DND-41 (cell line): ENCODE results near the gene RALGPS2.

Source experiments
- ATAC-seq: fragments of 200-7000 bp; cut with Tn5 transposase; 3 replicates; pipeline ENCODE4 v1.9.1; 2021; ENCODE audit warnings: low read depth; ENCODE audit not compliant: insufficient read depth
- DNase-seq: peaks from one replicate; pipeline ENCODE4 v3.0.0-alpha.2; 2020
- H2AFZ ChIP-seq: 2 replicates; pipeline ENCODE4 v1.6.0; 2012; ENCODE audit warnings: low read depth, low read length
- H3K27ac ChIP-seq: 2 replicates; pipeline ENCODE4 v1.5.1; 2012; ENCODE audit warnings: low read length, inconsistent platforms
- H3K27me3 ChIP-seq: fragments of 200-600 bp; sonication (generic); 2 replicates; pipeline ENCODE4 v1.6.0; 2012; ENCODE audit warnings: low read length, mild to moderate bottlenecking, inconsistent platforms; ENCODE audit not compliant: insufficient read depth, poor library complexity
- H3K36me3 ChIP-seq: 2 replicates; pipeline ENCODE4 v1.5.1; 2012; ENCODE audit warnings: low read length, inconsistent platforms; ENCODE audit not compliant: insufficient read depth
- H3K4me1 ChIP-seq: 2 replicates; pipeline ENCODE4 v1.5.1; 2012; ENCODE audit warnings: mild to moderate bottlenecking, low read length; ENCODE audit not compliant: insufficient read depth
- H3K4me2 ChIP-seq: 2 replicates; pipeline ENCODE4 v1.6.0; 2012; ENCODE audit warnings: mild to moderate bottlenecking, moderate library complexity, low read length, inconsistent platforms; ENCODE audit not compliant: insufficient read depth
- H3K4me3 ChIP-seq, 2 experiments: fragments of 200-600 bp in 1 of 2; shearing (Covaris generic) in 1 of 2; 2 replicates each; pipeline ENCODE4 v1.5.1; 2012 to 2016; ENCODE audit warnings: inconsistent platforms in 2 of 2, low read length in 2 of 2, mild to moderate bottlenecking in 2 of 2, low read depth in 1 of 2, moderate library complexity in 1 of 2
- H3K79me2 ChIP-seq: 2 replicates; pipeline ENCODE4 v1.6.0; 2012; ENCODE audit warnings: low read length, inconsistent platforms; ENCODE audit not compliant: insufficient read depth
- H3K9ac ChIP-seq: 2 replicates; pipeline ENCODE4 v1.6.0; 2012; ENCODE audit warnings: low read depth, mild to moderate bottlenecking, inconsistent platforms, low read length, moderate library complexity
- H3K9me3 ChIP-seq: 2 replicates; pipeline ENCODE4 v1.5.1; 2012; ENCODE audit warnings: low read length, moderate library complexity, mild to moderate bottlenecking, inconsistent platforms; ENCODE audit not compliant: insufficient read depth, severe bottlenecking
- H4K20me1 ChIP-seq: 2 replicates; pipeline ENCODE4 v1.6.0; 2012; ENCODE audit warnings: low read length; ENCODE audit not compliant: insufficient read depth
- EZH2 ChIP-seq: IDR thresholded peaks from 3 replicates; pipeline ENCODE4 v1.6.1; 2012; ENCODE audit warnings: borderline replicate concordance, low read depth, mild to moderate bottlenecking, moderate library complexity, low read length, inconsistent platforms; ENCODE audit not compliant: severe bottlenecking
- TF ChIP-seq, protein P1 (sequence below): IDR thresholded peaks from 2 replicates; pipeline ENCODE4 v1.5.1; 2012; ENCODE audit warnings: borderline replicate concordance, low read length, moderate library complexity, mild to moderate bottlenecking; ENCODE audit not compliant: poor library complexity, severe bottlenecking; ENCODE audit errors: extremely low read depth

Gene RALGPS2

DNA sequence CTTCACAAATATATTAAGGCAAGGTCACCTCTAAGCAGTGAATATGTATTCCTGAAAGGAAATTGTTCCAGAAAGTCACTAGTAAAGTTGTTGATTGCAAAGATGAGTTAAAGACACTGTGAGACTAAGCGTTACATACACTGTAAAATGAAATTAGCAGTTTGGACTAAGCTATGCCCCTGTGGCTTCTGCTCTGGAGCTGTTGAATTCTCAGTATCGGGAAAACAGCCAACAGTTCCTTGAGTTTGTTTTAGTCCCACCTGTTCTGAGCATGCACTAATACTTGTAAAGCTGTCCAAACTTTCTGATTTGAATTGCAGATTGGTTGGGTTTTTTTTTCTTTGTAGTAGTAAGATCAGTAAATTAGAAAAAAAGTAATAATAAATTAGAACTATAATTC, 124.9 kb downstream of the RALGPS2 start:
- Histone ChIP-seq H3K9ac (no peak overlapping the region), H3K4me1 (no peaks in the 10 kb centered on the region), H3K27ac (no peak overlapping the region), H3K9me3 (no peaks in the 10 kb centered on the region), H4K20me1 (no peaks in the 10 kb centered on the region), H3K4me3 (no peak overlapping the region), H3K36me3 (no peaks in the 10 kb centered on the region), H3K79me2 (no peaks in the 10 kb centered on the region), H3K27me3 (no peaks in the 10 kb centered on the region), H3K4me2 (no peak overlapping the region), H2AFZ (no peak overlapping the region)
- ATAC-seq (no peak), DNase-seq (no peak)
- TF ChIP-seq, protein P1, sequence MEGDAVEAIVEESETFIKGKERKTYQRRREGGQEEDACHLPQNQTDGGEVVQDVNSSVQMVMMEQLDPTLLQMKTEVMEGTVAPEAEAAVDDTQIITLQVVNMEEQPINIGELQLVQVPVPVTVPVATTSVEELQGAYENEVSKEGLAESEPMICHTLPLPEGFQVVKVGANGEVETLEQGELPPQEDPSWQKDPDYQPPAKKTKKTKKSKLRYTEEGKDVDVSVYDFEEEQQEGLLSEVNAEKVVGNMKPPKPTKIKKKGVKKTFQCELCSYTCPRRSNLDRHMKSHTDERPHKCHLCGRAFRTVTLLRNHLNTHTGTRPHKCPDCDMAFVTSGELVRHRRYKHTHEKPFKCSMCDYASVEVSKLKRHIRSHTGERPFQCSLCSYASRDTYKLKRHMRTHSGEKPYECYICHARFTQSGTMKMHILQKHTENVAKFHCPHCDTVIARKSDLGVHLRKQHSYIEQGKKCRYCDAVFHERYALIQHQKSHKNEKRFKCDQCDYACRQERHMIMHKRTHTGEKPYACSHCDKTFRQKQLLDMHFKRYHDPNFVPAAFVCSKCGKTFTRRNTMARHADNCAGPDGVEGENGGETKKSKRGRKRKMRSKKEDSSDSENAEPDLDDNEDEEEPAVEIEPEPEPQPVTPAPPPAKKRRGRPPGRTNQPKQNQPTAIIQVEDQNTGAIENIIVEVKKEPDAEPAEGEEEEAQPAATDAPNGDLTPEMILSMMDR, result no peak
- TF ChIP-seq EZH2, result no peak

DNA sequence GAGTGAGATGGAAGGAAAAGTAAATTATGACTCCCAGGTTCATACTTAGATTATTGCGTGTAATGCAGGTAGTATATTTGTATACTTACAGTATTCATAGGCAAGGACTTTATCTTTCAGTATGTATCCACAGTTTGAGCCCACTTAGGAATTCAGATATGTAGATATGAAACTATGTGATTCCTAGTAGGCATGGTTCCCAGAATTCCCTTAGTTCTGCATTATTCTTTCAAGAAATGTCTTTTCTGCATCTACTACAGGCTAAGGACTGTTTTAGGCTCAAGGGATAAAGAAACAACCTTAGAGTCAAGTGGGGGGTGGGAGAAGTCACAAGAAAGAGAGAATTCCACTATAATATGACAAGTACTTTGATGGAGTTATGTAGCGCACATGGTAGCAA, 132.1 kb downstream of the RALGPS2 start:
- Histone ChIP-seq H3K9ac (no peak overlapping the region), H3K36me3 (no peaks in the 10 kb centered on the region)

DNA sequence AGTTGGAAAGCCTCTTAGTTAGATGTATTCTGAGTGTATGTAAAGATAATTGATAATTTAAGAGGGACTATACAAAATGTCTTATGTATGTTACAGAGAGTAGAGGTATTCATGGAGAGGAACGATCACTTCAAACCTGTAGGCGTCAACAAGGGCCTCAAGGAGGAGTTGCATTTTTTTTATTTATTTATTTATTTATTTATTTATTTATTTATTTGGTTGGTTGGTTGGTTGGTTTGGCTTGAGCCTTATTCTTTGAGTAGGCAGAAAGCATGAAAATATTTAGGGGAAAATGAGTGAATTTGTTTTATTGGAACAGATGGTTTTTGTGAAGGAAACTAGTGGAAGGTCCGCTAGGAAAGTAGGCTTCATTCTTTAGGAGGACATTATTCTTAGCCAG, 137.4 kb downstream of the RALGPS2 start:
- Histone ChIP-seq H3K4me2 (no peak overlapping the region), H2AFZ (no peak overlapping the region), H3K79me2 (no peaks in the 10 kb centered on the region), H3K4me3 (no peak overlapping the region), H3K27ac (no peak overlapping the region), H3K9ac (no peak overlapping the region), H3K4me1 (no peaks in the 10 kb centered on the region), H3K9me3 (no peaks in the 10 kb centered on the region), H4K20me1 (no peaks in the 10 kb centered on the region), H3K27me3 (no peaks in the 10 kb centered on the region), H3K36me3 (no peaks in the 10 kb centered on the region)
- TF ChIP-seq EZH2, result no peak
- TF ChIP-seq, protein P1, result no peak
- DNase-seq (no peak), ATAC-seq (no peak)

More for the DNA sequence above, 132.1 kb downstream of the RALGPS2 start:
- ATAC-seq (no peak), DNase-seq (no peak)
- no peak overlapping the region for H2AFZ ChIP-seq
- no peaks in the 10 kb centered on the region for H3K4me1 ChIP-seq
- H3K4me3 ChIP-seq, result no peak overlapping the region
- no peaks in the 10 kb centered on the region for H3K27me3 ChIP-seq
- no peak overlapping the region for H3K27ac ChIP-seq
- no peaks in the 10 kb centered on the region for H3K79me2 ChIP-seq
- H4K20me1 ChIP-seq, result no peaks in the 10 kb centered on the region
- TF ChIP-seq EZH2, result no peak
- TF ChIP-seq, protein P1, result no peak
- no peak overlapping the region for H3K4me2 ChIP-seq
- H3K9me3 ChIP-seq, result no peaks in the 10 kb centered on the region

DNA sequence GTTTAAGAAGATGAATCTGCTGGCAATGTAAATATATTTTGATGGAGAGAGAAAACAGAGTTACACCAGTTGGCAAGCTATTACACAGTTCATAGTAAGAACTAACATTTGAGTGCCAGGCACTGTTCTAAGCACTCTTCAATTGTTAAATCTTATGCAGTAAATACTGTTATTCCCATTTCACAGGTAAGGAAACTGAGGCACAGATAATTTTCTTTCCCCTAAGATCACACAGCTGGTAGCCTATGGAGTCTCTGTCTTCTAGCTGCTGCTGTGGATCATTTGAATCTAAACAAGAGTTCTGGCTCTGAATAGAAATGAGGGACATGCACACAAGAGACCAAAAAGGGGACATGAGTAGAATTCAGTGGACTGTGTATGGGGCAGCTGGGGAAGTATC, 137.8 kb downstream of the RALGPS2 start:
- TF ChIP-seq, protein P1, result no peak
- no peak for TF ChIP-seq EZH2
- no peaks in the 10 kb centered on the region for H3K36me3 ChIP-seq
- H3K4me1 ChIP-seq, result no peaks in the 10 kb centered on the region
- ATAC-seq (no peak), DNase-seq (no peak)
- H3K9me3 ChIP-seq, result no peaks in the 10 kb centered on the region
- no peak overlapping the region for H3K9ac ChIP-seq
- no peak overlapping the region for H3K27ac ChIP-seq
- no peak overlapping the region for H2AFZ ChIP-seq
- no peak overlapping the region for H3K4me3 ChIP-seq
- no peak overlapping the region for H3K4me2 ChIP-seq
- H4K20me1 ChIP-seq, result no peaks in the 10 kb centered on the region
- H3K79me2 ChIP-seq, result no peaks in the 10 kb centered on the region
- H3K27me3 ChIP-seq, result no peaks in the 10 kb centered on the region
